ENCODE measurements around the gene RNF215. TPM values are rescaled to one million over a fixed set of nuclear protein-coding genes. Genes with fewer than 3 reads are reported as not detected.
A peak's percentile ranks its signal among the peaks of the same experiment; 100 is the strongest.

Gene RNF215
- total RNA-seq = 10 to 100 TPM in 3 of 4 donors, 1 to 10 TPM in 1; 6.6 to 18.5 (median 15.0) TPM

DNA sequence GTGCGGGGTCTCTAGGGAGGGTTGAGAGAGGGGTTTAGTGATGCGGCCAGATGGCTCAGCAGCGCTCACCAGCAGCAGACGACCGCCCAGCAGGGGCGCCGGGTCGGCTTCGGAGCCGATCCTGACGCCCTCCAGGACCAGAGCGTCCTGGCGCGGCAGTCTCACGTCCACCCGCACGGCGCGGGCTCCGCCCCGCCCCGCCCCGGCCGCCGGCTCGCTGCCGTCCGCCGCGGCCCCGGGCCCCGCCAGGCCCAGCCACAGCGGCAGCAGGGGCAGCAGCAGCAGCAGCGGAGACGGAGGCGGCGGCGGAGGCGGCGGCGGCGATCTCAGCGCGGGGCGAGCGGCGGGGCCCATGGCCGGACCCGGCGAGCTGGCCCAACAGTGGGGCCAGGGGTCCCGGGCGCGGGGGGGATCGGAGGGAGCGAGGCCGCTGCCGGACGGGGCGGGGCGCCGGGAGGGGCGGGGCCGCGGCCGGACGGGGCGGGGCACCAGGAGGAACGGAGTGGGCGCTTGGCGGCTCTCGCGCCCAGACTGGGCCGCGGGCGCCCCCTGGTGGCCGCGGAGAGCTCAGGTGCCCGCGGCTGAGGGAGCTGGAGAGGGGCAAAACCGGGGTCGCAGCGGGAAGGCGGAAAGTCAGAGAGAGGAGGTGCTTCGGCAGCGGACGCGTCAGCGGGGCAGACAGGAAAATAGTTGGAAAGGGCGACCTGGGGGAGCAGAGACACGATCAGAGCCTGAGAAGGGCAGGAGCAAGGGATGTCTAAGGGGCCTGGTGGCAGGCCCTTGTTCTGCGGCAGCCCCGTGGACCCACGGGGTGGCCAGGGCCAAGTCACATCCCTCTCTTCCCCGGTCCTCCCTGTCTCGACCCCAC is at the start of gene RNF215:
Gene RNF215, minus strand, starts transcription at position 452 of the 868 bp plus-strand sequence. Its CDS starts 98 bp downstream, at position 354.
- no peak for TF ChIP-seq POLR2A (IDR thresholded peaks at IDR 0.05; ENCODE audit: low read depth)
- TF ChIP-seq, protein P1, sequence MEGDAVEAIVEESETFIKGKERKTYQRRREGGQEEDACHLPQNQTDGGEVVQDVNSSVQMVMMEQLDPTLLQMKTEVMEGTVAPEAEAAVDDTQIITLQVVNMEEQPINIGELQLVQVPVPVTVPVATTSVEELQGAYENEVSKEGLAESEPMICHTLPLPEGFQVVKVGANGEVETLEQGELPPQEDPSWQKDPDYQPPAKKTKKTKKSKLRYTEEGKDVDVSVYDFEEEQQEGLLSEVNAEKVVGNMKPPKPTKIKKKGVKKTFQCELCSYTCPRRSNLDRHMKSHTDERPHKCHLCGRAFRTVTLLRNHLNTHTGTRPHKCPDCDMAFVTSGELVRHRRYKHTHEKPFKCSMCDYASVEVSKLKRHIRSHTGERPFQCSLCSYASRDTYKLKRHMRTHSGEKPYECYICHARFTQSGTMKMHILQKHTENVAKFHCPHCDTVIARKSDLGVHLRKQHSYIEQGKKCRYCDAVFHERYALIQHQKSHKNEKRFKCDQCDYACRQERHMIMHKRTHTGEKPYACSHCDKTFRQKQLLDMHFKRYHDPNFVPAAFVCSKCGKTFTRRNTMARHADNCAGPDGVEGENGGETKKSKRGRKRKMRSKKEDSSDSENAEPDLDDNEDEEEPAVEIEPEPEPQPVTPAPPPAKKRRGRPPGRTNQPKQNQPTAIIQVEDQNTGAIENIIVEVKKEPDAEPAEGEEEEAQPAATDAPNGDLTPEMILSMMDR (IDR thresholded peaks at IDR 0.05) = peak; percentile 95 to 98 (median 96)
- intact Hi-C loops (cut with DNase I) = loop anchor here (1.0 kb wide), 2 partner anchors 99 to 124 kb away; no protein-coding TSS in a partner anchor
- DNase-seq (ENCODE audit: extremely low spot score) = peak; percentile 93
- Histone ChIP-seq H3K36me3 (peaks cover 0 to 22% (median 13%) of the 10 kb centered on the region in 4 donors), H3K27ac (replicated peaks in 1 of 4) (peak within 1 kb of the TSS; percentile 75 to 82 (median 78)), H3K27me3 (no peaks in the 10 kb centered on the region), H3K4me3 (peak within 1 kb of the TSS; percentile 63 to 92 (median 64)), H3K9me3 (no peaks in the 10 kb centered on the region), H3K4me1 (peaks cover 11 to 17% (median 15%) of the 10 kb centered on the region in 4 donors)
- 12% methylated on average over 19 of the region's 95 CpGs for WGBS

DNA sequence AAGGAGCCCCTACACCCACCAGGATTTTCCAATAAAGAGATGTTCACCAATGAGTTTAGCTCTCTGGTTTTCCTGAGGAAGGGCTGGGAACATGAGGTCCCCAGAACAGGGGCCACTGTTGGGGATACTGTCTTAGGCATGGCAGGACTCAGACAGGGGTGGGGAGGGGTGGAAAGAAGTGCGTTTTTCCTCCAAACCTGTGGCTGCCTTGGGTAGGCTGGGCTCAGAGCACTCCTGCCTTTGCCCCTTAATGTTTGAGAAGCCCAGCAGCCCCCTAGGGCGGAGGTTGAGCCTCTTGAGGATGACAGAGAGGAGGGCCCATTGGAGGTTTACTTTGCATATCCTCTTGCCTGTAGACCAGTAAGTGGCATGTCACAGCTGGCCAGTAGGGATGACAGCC is 49.0 kb upstream of the RNF215 start:
- intact Hi-C loops (cut with DNase I) = no loop called here
- peaks cover 0 to 5% (median 0%) of the 10 kb centered on the region in 4 donors for H3K4me1 ChIP-seq
- WGBS = 60% methylated on average over 1 of the region's 2 CpGs
- H3K36me3 ChIP-seq = no peaks in the 10 kb centered on the region
- H3K27me3 ChIP-seq = peaks cover 0 to 19% (median 0%) of the 10 kb centered on the region in 4 donors
- no peak for DNase-seq (ENCODE audit: extremely low spot score)
- H3K9me3 ChIP-seq = no peaks in the 10 kb centered on the region
- no peak overlapping the region for H3K4me3 ChIP-seq
- H3K27ac ChIP-seq (replicated peaks in 1 of 4) = peak overlapping the region in 1 of 4 donors; percentile 42
- no peak for TF ChIP-seq POLR2A (IDR thresholded peaks at IDR 0.05; ENCODE audit: low read depth)
- TF ChIP-seq EP300 (IDR thresholded peaks at IDR 0.05) = no peak
- TF ChIP-seq, protein P1 (IDR thresholded peaks at IDR 0.05) = no peak

DNA sequence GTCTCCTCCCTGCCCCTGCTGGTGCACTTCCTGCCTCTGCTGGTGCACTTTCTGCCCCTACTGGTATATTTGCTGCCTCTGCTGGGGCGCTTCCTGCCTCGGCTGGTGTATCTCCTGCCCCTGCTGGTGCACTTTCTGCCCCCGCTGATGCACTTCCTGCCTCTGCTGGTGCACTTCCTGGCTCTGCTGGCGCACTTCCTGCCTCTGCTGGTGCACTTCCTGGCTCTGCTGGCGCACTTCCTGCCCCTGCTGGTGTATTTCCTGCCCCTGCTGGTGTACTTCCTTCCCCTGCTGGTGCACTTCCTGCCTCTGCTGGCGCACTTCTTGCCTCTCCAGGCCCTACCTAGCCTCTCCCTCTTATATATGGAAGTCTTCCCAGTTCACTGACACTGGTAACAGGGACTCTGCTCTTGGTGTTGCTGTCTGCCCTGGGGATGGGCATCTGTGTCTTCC is 48.5 kb upstream of the RNF215 start:
- 65% methylated on average over 6 of the region's 6 CpGs for WGBS
- Histone ChIP-seq H3K9me3 (no peaks in the 10 kb centered on the region), H3K4me1 (peaks cover 0 to 5% (median 0%) of the 10 kb centered on the region in 4 donors), H3K27ac (replicated peaks in 1 of 4) (peak overlapping the region in 1 of 4 donors; percentile 42), H3K4me3 (no peak overlapping the region), H3K27me3 (peaks cover 0 to 19% (median 0%) of the 10 kb centered on the region in 4 donors), H3K36me3 (no peaks in the 10 kb centered on the region)
- intact Hi-C loops (cut with DNase I) = no loop called here
- TF ChIP-seq EP300 (IDR thresholded peaks at IDR 0.05) (no peak), POLR2A (IDR thresholded peaks at IDR 0.05; ENCODE audit: low read depth) (no peak), POLR2AphosphoS5 (IDR thresholded peaks at IDR 0.05) (no peak)
- TF ChIP-seq, protein P1 (IDR thresholded peaks at IDR 0.05) = no peak
- DNase-seq (ENCODE audit: extremely low spot score) = no peak

DNA sequence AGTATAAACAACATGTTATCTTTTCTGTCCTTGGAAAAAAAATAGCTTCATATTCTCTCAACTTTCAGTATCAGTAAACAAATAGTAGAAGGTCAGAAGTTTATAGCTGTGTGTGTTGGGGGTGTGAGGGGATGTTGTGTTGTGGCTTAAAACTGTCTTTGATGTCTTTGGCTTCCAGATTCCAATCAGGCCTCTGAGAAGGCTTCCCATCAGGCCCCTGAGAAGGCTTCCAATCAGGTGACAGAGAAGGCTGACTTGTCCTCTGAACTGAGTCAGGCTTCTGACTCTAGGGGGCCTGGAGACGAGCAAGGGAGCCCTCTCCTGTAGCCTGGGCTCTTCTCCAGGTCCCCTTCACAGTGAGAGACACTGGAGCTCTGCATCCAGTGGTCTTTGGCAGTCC is 47.6 kb upstream of the RNF215 start:
- Histone ChIP-seq H3K4me3 (no peak overlapping the region), H3K4me1 (peaks cover 0 to 5% (median 0%) of the 10 kb centered on the region in 4 donors), H3K36me3 (no peaks in the 10 kb centered on the region), H3K9me3 (no peaks in the 10 kb centered on the region), H3K27ac (replicated peaks in 1 of 4) (no peak overlapping the region), H3K27me3 (peaks cover 0 to 13% (median 0%) of the 10 kb centered on the region in 4 donors)
- intact Hi-C loops (cut with DNase I) = no loop called here
- TF ChIP-seq, protein P1 (IDR thresholded peaks at IDR 0.05) = no peak
- TF ChIP-seq EP300 (IDR thresholded peaks at IDR 0.05) (no peak), POLR2A (IDR thresholded peaks at IDR 0.05; ENCODE audit: low read depth) (no peak), POLR2AphosphoS5 (IDR thresholded peaks at IDR 0.05) (no peak)
- 100% methylated on average over 1 of the region's 1 CpG for WGBS
- no peak for DNase-seq (ENCODE audit: extremely low spot score)

Measured in esophagus muscularis mucosa (tissue), 4 donors.